Measurements from ENCODE around the gene ITSN2. TPM values are rescaled to one million over a fixed set of nuclear protein-coding genes. Genes with fewer than 3 reads are reported as not detected.

Gene ITSN2
- polyA plus RNA-seq, 1 experiment, result 27.3 TPM

- no peak for DNase-seq (ENCODE audit: low read depth, low spot score)
- ChIA-PET CTCF (no interaction called here), POLR2A (no interaction called here)
- Histone ChIP-seq H3K4me3 (ENCODE audit: low read depth, low read length) (no peak overlapping the region), H3K27ac (ENCODE audit: low read depth, low read length) (no peak overlapping the region), H3K9me3 (ENCODE audit: control insufficient read depth, insufficient read depth, low read length) (no peaks in the 10 kb centered on the region), H3K27me3 (ENCODE audit: control insufficient read depth, insufficient read depth, low read length) (no peaks in the 10 kb centered on the region)
- TF ChIP-seq CTCF (IDR thresholded peaks at IDR 0.05; ENCODE audit: low read depth, low read length), result no peak
Measured at GRCh38 chr2:24262421-24262970, 97.8 kb downstream of the ITSN2 start.

- CTCF ChIA-PET, result no interaction called here
- no peak for TF ChIP-seq CTCF (IDR thresholded peaks at IDR 0.05; ENCODE audit: low read depth, low read length)
- no peaks in the 10 kb centered on the region for H3K27me3 ChIP-seq (ENCODE audit: control insufficient read depth, insufficient read depth, low read length)
- no peak for DNase-seq (ENCODE audit: low read depth, low spot score)
- no peak overlapping the region for H3K4me3 ChIP-seq (ENCODE audit: low read depth, low read length)
- no peaks in the 10 kb centered on the region for H3K9me3 ChIP-seq (ENCODE audit: control insufficient read depth, insufficient read depth, low read length)
- POLR2A ChIA-PET, result interaction anchor here (0.7 kb wide), 1 partner anchor 177 kb away, joined by 3 read pairs; the partner anchor contains the start of gene TP53I3
- H3K27ac ChIP-seq (ENCODE audit: low read depth, low read length), result no peak overlapping the region
Measured at GRCh38 chr2:24261441-24261840, 98.9 kb downstream of the ITSN2 start.

DNA sequence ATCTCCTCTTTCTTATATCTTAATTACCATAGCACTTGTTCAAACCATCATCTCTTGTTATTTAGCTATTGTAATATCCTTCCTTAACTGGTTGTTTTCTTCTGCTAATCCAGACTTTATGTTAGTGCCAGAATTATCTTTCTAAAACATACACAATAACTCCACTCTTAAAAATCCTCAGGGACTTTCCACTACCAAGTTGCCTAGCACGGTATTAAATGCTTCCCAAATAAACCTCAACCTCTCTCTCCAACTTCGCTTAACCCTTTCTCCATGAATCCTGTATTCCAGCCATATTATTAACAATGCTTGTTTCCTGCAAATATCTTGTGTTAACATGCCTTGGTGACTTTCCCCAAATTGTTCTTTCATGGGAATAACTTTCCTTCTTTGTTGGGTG, 101.0 kb downstream of the ITSN2 start:
- H3K9me3 ChIP-seq (ENCODE audit: control insufficient read depth, insufficient read depth, low read length), result no peaks in the 10 kb centered on the region
- H3K27me3 ChIP-seq (ENCODE audit: control insufficient read depth, insufficient read depth, low read length), result no peaks in the 10 kb centered on the region
- CTCF ChIA-PET, result interaction anchor here (1.3 kb wide), 1 partner anchor 151 kb away, joined by 3 read pairs; no protein-coding TSS in a partner anchor
- no peak for DNase-seq (ENCODE audit: low read depth, low spot score)
- no peak for TF ChIP-seq CTCF (IDR thresholded peaks at IDR 0.05; ENCODE audit: low read depth, low read length)
- POLR2A ChIA-PET, result no interaction called here
- H3K27ac ChIP-seq (ENCODE audit: low read depth, low read length), result no peak overlapping the region
- H3K4me3 ChIP-seq (ENCODE audit: low read depth, low read length), result no peak overlapping the region

DNA sequence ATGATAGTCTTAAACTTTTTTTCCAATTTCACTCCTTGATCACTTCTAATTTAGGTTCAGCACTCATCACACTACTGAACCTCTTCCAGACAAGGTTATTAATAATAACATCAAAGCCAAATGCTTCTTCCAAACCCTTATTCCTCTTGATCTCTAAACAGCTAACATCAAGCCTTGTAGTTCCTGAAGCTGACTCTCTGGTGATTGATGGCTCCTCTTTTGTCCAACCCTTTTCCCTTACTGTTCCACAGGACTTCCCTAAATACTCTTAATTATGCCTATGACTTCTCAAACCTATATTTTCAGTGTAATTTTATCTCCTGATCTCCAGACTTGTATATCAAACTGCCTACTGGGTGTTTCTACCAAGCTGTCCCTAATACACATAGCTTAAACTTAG, 101.6 kb downstream of the ITSN2 start:
- Histone ChIP-seq H3K27me3 (ENCODE audit: control insufficient read depth, insufficient read depth, low read length) (no peaks in the 10 kb centered on the region), H3K27ac (ENCODE audit: low read depth, low read length) (no peak overlapping the region), H3K4me3 (ENCODE audit: low read depth, low read length) (no peak overlapping the region), H3K9me3 (ENCODE audit: control insufficient read depth, insufficient read depth, low read length) (no peaks in the 10 kb centered on the region)
- CTCF ChIA-PET, result interaction anchor here (1.3 kb wide), 1 partner anchor 151 kb away, joined by 3 read pairs; no protein-coding TSS in a partner anchor
- no peak for TF ChIP-seq CTCF (IDR thresholded peaks at IDR 0.05; ENCODE audit: low read depth, low read length)
- no peak for DNase-seq (ENCODE audit: low read depth, low spot score)
- POLR2A ChIA-PET, result no interaction called here

GRCh38 chr2:24253303-24253919, 106.9 kb downstream of the ITSN2 start:
- CTCF ChIA-PET, result no interaction called here
- no peak for DNase-seq (ENCODE audit: low read depth, low spot score)
- no peak overlapping the region for H3K4me3 ChIP-seq (ENCODE audit: low read depth, low read length)
- POLR2A ChIA-PET, result no interaction called here
- H3K27me3 ChIP-seq (ENCODE audit: control insufficient read depth, insufficient read depth, low read length), result no peaks in the 10 kb centered on the region
- H3K27ac ChIP-seq (ENCODE audit: low read depth, low read length), result no peak overlapping the region
- no peak for TF ChIP-seq CTCF (IDR thresholded peaks at IDR 0.05; ENCODE audit: low read depth, low read length)
- H3K9me3 ChIP-seq (ENCODE audit: control insufficient read depth, insufficient read depth, low read length), result no peaks in the 10 kb centered on the region
